HepG2 (cell line): ENCODE data around the gene RLN3. TPM values are rescaled to one million over a fixed set of nuclear protein-coding genes. Genes with fewer than 3 reads are reported as not detected.

Experiments
- ARID3A ChIP-seq: IDR thresholded peaks from 2 replicates; pipeline ENCODE4 v1.6.1; 2012; ENCODE audit warnings: low read depth, low read length, improper control_type of control experiment
- BRCA1 ChIP-seq: sonication (generic); formaldehyde crosslinking; IDR thresholded peaks from 2 replicates; pipeline ENCODE4 v1.4.0; 2020; ENCODE audit warnings: missing genetic modification reagents
- EEA1 ChIP-seq: sonication (generic); formaldehyde crosslinking; IDR thresholded peaks from 2 replicates; pipeline ENCODE4 v1.5.1; 2020; ENCODE audit warnings: mild to moderate bottlenecking, missing genetic modification reagents, borderline replicate concordance
- ELF3 ChIP-seq: IDR thresholded peaks from 2 replicates; pipeline ENCODE4 v1.6.1; 2016; ENCODE audit warnings: missing genetic modification reagents, missing compliant biosample characterization
- GATA4 ChIP-seq: sonication (generic); IDR thresholded peaks from 2 replicates; pipeline ENCODE4 v1.6.1; 2016; ENCODE audit warnings: antibody characterized with exemption, low read depth, borderline replicate concordance
- GLMP ChIP-seq: sonication (generic); formaldehyde crosslinking; IDR thresholded peaks from 2 replicates; pipeline ENCODE4 v1.9.0; 2021; ENCODE audit warnings: missing genetic modification reagents, mild to moderate bottlenecking, borderline replicate concordance
- HDAC6 ChIP-seq: fragments of 200-600 bp; sonication (generic); IDR thresholded peaks from 2 replicates; pipeline ENCODE4 v1.7.0; 2017; ENCODE audit warnings: mild to moderate bottlenecking, antibody characterized with exemption, low read length, low read depth
- KDM3A ChIP-seq: IDR thresholded peaks from 2 replicates; pipeline ENCODE4 v1.6.1; 2018; ENCODE audit warnings: low read depth, missing compliant biosample characterization
- KLF12 ChIP-seq: sonication (generic); formaldehyde crosslinking; IDR thresholded peaks from 2 replicates; pipeline ENCODE4 v1.4.0; 2020; ENCODE audit warnings: missing genetic modification reagents, borderline replicate concordance
- LRRFIP1 ChIP-seq: sonication (generic); formaldehyde crosslinking; conservative IDR thresholded peaks from 2 replicates; pipeline ENCODE4 v1.4.0; 2020; ENCODE audit warnings: missing genetic modification reagents
- NPAS2 ChIP-seq: sonication (generic); formaldehyde crosslinking; IDR thresholded peaks from 2 replicates; pipeline ENCODE4 v1.8.0; 2022; ENCODE audit warnings: mild to moderate bottlenecking, missing genetic modification reagents, borderline replicate concordance
- PATZ1 ChIP-seq: sonication (generic); formaldehyde crosslinking; IDR thresholded peaks from 2 replicates; pipeline ENCODE4 v1.4.0; 2020; ENCODE audit warnings: missing genetic modification reagents
- PCBP2 ChIP-seq: fragments of 200-400 bp; formaldehyde crosslinking; optimal IDR thresholded peaks from 2 replicates; pipeline ENCODE3; 2018; ENCODE audit warnings: low read length, low read depth; ENCODE audit not compliant: poor library complexity, severe bottlenecking
- PRPF4 ChIP-seq: fragments of 200-400 bp; formaldehyde crosslinking; IDR thresholded peaks from 2 replicates; pipeline ENCODE4 v1.6.1; 2016; ENCODE audit warnings: low read length, low read depth; ENCODE audit not compliant: poor library complexity, severe bottlenecking
- XRCC5 ChIP-seq: fragments of 200-400 bp; formaldehyde crosslinking; optimal IDR thresholded peaks from 2 replicates; pipeline ENCODE3; 2017; ENCODE audit warnings: mild to moderate bottlenecking, low read length
- ZFP90 ChIP-seq: sonication (generic); formaldehyde crosslinking; IDR thresholded peaks from 2 replicates; pipeline ENCODE4 v1.8.0; 2022; ENCODE audit warnings: missing genetic modification reagents, mild to moderate bottlenecking, inconsistent platforms, borderline replicate concordance
- ZNF619 ChIP-seq: sonication (generic); formaldehyde crosslinking; IDR thresholded peaks from 2 replicates; pipeline ENCODE4 v1.4.0; 2020; ENCODE audit warnings: mild to moderate bottlenecking, missing genetic modification reagents
- ZNF660 ChIP-seq: sonication (generic); formaldehyde crosslinking; IDR thresholded peaks from 2 replicates; pipeline ENCODE4 v1.5.1; 2020; ENCODE audit warnings: mild to moderate bottlenecking, low read depth, missing genetic modification reagents, borderline replicate concordance
- ZNF770 ChIP-seq: sonication (generic); formaldehyde crosslinking; IDR thresholded peaks from 2 replicates; pipeline ENCODE4 v1.5.0; 2020; ENCODE audit warnings: mild to moderate bottlenecking, missing genetic modification reagents
- polyA plus RNA-seq, 8 experiments: library from polyadenylated mRNA; depleted of rRNA in 3 of 8; stranded (reverse) in 7 of 8; unstranded in 1 of 8; fragments of >200 nt; fragmentation: Illumina TruSeq in 4 of 8; extraction: Trizol in 4 of 8; gene quantifications; 2 replicates each; pipeline versions ENCODE4 v1.2.1 to v1.2.3, GENCODE V29; 2011 to 2016; ENCODE audit warnings: low read depth in 4 of 8, missing spikeins in 1 of 8, mixed read lengths in 1 of 8; ENCODE audit not compliant: insufficient read depth in 1 of 8
- total RNA-seq, 5 experiments: library from RNA; depleted of rRNA; stranded (reverse); fragments of >200 nt; fragmentation: Illumina TruSeq; extraction: Trizol; gene quantifications; 2 replicates each; pipeline ENCODE4 v1.2.3, GENCODE V29; 2016; ENCODE audit warnings: low read depth in 1 of 5

RLN3 gene
- total and polyA plus RNA-seq, 2 of the 13 experiments (the other 11 are each of a cell fraction or from before 2014, with no cell fraction given), result not detected

GRCh38 chr19:14006766-14007562 is 21.0 kb upstream of the RLN3 start (continued):
- TF ChIP-seq LRRFIP1 (CRISPR knock-in tag), result no peak
- TF ChIP-seq BRCA1 (CRISPR knock-in tag), result no peak
- no peak for TF ChIP-seq HDAC6
- peak; percentile 80 for TF ChIP-seq PATZ1 (CRISPR knock-in tag)
- no peak for TF ChIP-seq GLMP (CRISPR knock-in tag)
- TF ChIP-seq ZNF660 (CRISPR knock-in tag), result no peak
- 0 out of 2 replicates have a peak, but pooled peaks have one; percentile 8 for TF ChIP-seq GATA4
- TF ChIP-seq ELF3 (CRISPR knock-in tag), result peak; percentile 43; the same call in 1 of the 2 replicates
- no peak for TF ChIP-seq KLF12 (CRISPR knock-in tag)
- no peak for TF ChIP-seq ARID3A
- TF ChIP-seq ZNF619 (CRISPR knock-in tag), result no peak
- TF ChIP-seq ZFP90 (CRISPR knock-in tag), result peak; percentile 43; the same call in 1 of the 2 replicates
- no peak for TF ChIP-seq PRPF4
- peak; percentile 89; the same call in 1 of the 2 replicates for TF ChIP-seq EEA1 (CRISPR knock-in tag)
- no peak for TF ChIP-seq XRCC5
- no peak for TF ChIP-seq NPAS2 (CRISPR knock-in tag)
- no peak for TF ChIP-seq ZNF770 (CRISPR knock-in tag)
- TF ChIP-seq PCBP2, result no peak
- peak; percentile 59 for TF ChIP-seq KDM3A (CRISPR knock-in tag)
